Midbrain (tissue), 1 donor: ENCODE data around the gene ZNF146.
"Not testable (repeated sequence)": the region's sequence is repeated elsewhere in the genome, so short reads cannot be mapped to it uniquely, and the experiment has no call there.

ENCODE experiments used
- DNase-seq: peaks from one replicate; lab custom pipeline; 2025; lab: John Stamatoyannopoulos, UW

ZNF146 gene

GRCh38 chr19:36214386-36215275, at the start of gene ZNF146, which contains the start of gene ZNF565:
Gene ZNF146 (plus strand): TSS chr19:36215106. CDS start chr19:36236441, 21,335 bp downstream.
Gene ZNF565 (minus strand): TSS chr19:36214665. CDS start chr19:36201985, 12,680 bp downstream.
- DNase-seq, result peak; percentile 98

GRCh38 chr19:36169084-36169760, 45.7 kb upstream of the ZNF146 start:
- DNase-seq, result no peak

GRCh38 chr19:36172852-36173251, 42.1 kb upstream of the ZNF146 start:
- DNase-seq, result no peak

GRCh38 chr19:36173846-36174245, 41.1 kb upstream of the ZNF146 start:
- not testable (repeated sequence) for DNase-seq

GRCh38 chr19:36179077-36179476, 35.8 kb upstream of the ZNF146 start:
- not testable (repeated sequence) for DNase-seq

- no peak for DNase-seq
Observed at GRCh38 chr19:36182612-36183244, 32.2 kb upstream of the ZNF146 start.

- no peak for DNase-seq
Observed at GRCh38 chr19:36183245-36183628, 31.7 kb upstream of the ZNF146 start.

- DNase-seq, result not testable (repeated sequence)
Observed at GRCh38 chr19:36186722-36187121, 28.2 kb upstream of the ZNF146 start.

- no peak for DNase-seq
Observed at GRCh38 chr19:36196249-36196648, 18.7 kb upstream of the ZNF146 start.

- DNase-seq, result peak; percentile 84
Observed at GRCh38 chr19:36198119-36198518, 16.8 kb upstream of the ZNF146 start.

GRCh38 chr19:36201684-36202083, 13.2 kb upstream of the ZNF146 start:
- DNase-seq, result no peak

GRCh38 chr19:36203293-36203692, 11.6 kb upstream of the ZNF146 start:
- no peak for DNase-seq

- no peak for DNase-seq
Observed at GRCh38 chr19:36207605-36208252, 7.2 kb upstream of the ZNF146 start.

- DNase-seq, result peak; percentile 28
Observed at GRCh38 chr19:36209372-36209771, 5.5 kb upstream of the ZNF146 start.

- no peak for DNase-seq
Observed at GRCh38 chr19:36210497-36210896, 4.4 kb upstream of the ZNF146 start.

- no peak for DNase-seq
Observed at GRCh38 chr19:36212895-36213294, 2.0 kb upstream of the ZNF146 start.

- no peak for DNase-seq
Observed at GRCh38 chr19:36215276-36216123, 594 bp downstream of the ZNF146 start.

- no peak for DNase-seq
Observed at GRCh38 chr19:36221474-36221873, 6.6 kb downstream of the ZNF146 start.

GRCh38 chr19:36222503-36222902, 7.6 kb downstream of the ZNF146 start:
- DNase-seq, result no peak

GRCh38 chr19:36225219-36225892, 10.4 kb downstream of the ZNF146 start:
- no peak for DNase-seq
